GM11168 (cell line): ENCODE measurements around the gene SPEF2.

Experiments
- in situ Hi-C: fragments of 300-500 bp; cut with MboI; formaldehyde crosslinking; loops from one replicate; pipeline ENCODE4 v1.12.0; 2022; ENCODE audit warnings: low sequenced_read_pairs; ENCODE audit not compliant: unreplicated experiment

Gene SPEF2

GRCh38 chr5:35617435-35618303 lies at the start of gene SPEF2:
TSS of gene SPEF2 (plus strand) at chr5:35617863. CDS start at chr5:35617998, 135 bp downstream.
- in situ Hi-C loops, result no loop called here

GRCh38 chr5:35575578-35575977 lies 42.1 kb upstream of the SPEF2 start:
- in situ Hi-C loops, result no loop called here

GRCh38 chr5:35587419-35587818 lies 30.2 kb upstream of the SPEF2 start:
- in situ Hi-C loops, result no loop called here

- in situ Hi-C loops, result no loop called here
These were observed 24.3 kb upstream of the SPEF2 start for GRCh38 chr5:35593338-35593737.

GRCh38 chr5:35598707-35599370 lies 18.8 kb upstream of the SPEF2 start:
- in situ Hi-C loops, result no loop called here

- in situ Hi-C loops, result no loop called here
These were observed 17.1 kb upstream of the SPEF2 start for GRCh38 chr5:35600591-35600990.

- in situ Hi-C loops, result no loop called here
These were observed 8.5 kb upstream of the SPEF2 start for GRCh38 chr5:35608881-35609779.

GRCh38 chr5:35617060-35617434 lies 616 bp upstream of the SPEF2 start:
- in situ Hi-C loops, result no loop called here

- in situ Hi-C loops, result no loop called here
These were observed 607 bp downstream of the SPEF2 start for GRCh38 chr5:35618304-35618636.

GRCh38 chr5:35618781-35619180 lies 1.1 kb downstream of the SPEF2 start:
- in situ Hi-C loops, result no loop called here

GRCh38 chr5:35622974-35623373 lies 5.3 kb downstream of the SPEF2 start:
- in situ Hi-C loops, result no loop called here

GRCh38 chr5:35623991-35624390 lies 6.3 kb downstream of the SPEF2 start:
- in situ Hi-C loops, result no loop called here

- in situ Hi-C loops, result no loop called here
These were observed 8.4 kb downstream of the SPEF2 start for GRCh38 chr5:35626108-35626507.

GRCh38 chr5:35626553-35626952 lies 8.9 kb downstream of the SPEF2 start:
- in situ Hi-C loops, result no loop called here

- in situ Hi-C loops, result no loop called here
These were observed 16.7 kb downstream of the SPEF2 start for GRCh38 chr5:35634326-35634725.

GRCh38 chr5:35640623-35641022 lies 23.0 kb downstream of the SPEF2 start:
- in situ Hi-C loops, result no loop called here

GRCh38 chr5:35644543-35644942 lies 26.9 kb downstream of the SPEF2 start:
- in situ Hi-C loops, result no loop called here

GRCh38 chr5:35647128-35647527 lies 29.5 kb downstream of the SPEF2 start:
- in situ Hi-C loops, result no loop called here

GRCh38 chr5:35647712-35648111 lies 30.0 kb downstream of the SPEF2 start:
- in situ Hi-C loops, result no loop called here

- in situ Hi-C loops, result loop anchor here (10.0 kb wide), 1 partner anchor 274 kb away; no protein-coding TSS in a partner anchor
These were observed 33.5 kb downstream of the SPEF2 start for GRCh38 chr5:35651002-35651756.
